D341Med (cell line): ENCODE data around the gene ILKAP.

Experiments
- DNase-seq: peaks from one replicate; pipeline ENCODE4 v3.0.0; 2012; ENCODE audit warnings: low spot score

The ILKAP gene

DNA sequence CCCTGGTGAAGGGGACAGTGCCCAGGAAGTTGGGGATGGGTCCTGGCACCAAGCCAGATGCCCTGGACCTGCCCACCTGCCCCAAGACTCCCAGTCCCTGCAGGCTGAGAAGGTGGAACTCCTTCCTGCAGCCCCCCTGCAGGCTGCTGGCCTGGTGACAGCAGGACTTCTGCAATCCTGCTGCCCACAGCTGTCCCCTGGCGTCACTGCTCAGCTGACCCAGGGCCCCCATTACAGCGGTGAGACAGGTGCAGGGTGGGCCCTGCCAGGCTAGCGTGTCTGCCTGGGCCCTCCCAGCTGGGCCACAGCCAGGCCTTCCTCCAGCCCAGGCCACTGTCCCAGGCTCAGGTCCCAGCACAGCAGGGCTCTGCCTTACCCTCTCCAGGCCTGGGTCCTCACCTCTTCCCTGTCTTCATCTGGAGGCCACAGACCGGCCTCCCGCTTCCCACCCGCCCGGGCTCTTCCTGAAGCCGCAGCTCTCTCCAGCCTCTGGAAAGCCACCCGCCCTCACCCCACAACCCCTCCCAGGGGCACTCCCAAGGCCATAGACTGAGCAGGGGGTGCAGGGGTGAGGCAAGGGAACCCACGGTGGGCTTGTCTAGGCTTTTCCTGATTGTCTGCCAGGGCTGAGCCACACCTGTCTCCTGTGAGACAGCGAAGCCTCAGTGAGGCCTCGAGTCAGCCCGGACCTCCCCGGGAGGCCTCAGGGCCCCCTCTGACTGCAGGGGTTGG, 53.5 kb downstream of the ILKAP start:
- DNase-seq = no peak

- no peak for DNase-seq
Measured at GRCh38 chr2:238148981-238149380, 54.5 kb downstream of the ILKAP start.

DNA sequence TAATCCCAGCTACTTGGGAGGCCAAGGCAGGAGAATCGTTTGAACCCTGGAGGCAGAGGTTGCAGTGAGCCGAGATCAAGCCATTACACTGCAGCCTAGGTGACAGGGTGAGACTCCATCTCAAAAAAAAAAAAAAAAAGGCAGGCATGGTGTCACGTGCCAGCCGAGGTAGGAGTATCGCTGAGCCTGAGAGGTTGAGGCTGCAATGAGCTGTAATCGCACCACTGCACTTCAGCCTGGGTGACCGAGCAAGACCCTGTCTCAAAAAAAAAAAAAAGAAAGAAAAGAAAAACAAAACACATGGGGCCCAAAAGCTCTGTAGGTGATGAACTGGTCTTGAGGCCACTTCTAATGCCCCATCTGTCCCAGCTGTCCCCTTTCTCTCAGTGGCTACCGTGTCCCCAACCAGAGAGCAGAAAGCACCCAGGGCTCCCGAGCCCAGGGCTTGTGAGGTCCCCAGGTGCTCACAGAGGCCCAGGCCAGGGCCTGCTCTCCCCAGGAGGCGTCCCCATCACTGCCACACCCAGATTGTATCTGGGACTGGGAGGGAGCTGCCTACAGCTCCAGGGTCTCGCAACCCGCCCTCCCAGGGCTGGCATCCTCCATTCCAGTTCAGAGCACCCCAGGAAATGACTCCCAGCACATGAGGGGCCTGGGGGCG, 56.5 kb downstream of the ILKAP start:
- DNase-seq = no peak

DNA sequence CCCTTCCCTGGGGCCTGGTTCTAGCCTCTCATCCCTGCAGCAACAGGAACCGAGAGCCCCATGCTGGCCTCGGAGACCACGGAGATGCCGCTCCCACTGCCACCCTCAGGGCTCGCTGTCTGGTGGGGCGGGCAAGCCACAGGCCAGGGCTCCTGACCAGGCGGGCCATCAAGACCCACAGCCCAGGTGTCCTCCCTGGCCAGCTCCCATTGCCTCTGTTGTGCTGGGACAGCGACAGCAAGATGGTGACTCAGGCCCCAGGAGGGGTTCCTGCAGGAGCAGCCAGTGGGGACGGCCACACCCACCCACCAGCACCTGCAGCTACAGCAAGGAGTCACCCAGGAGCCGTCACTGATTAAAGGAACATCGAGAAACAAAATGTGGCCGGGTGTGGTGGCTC, 57.6 kb downstream of the ILKAP start:
- no peak for DNase-seq

- DNase-seq = no peak
Measured at GRCh38 chr2:238145046-238145445, 58.4 kb downstream of the ILKAP start.

DNA sequence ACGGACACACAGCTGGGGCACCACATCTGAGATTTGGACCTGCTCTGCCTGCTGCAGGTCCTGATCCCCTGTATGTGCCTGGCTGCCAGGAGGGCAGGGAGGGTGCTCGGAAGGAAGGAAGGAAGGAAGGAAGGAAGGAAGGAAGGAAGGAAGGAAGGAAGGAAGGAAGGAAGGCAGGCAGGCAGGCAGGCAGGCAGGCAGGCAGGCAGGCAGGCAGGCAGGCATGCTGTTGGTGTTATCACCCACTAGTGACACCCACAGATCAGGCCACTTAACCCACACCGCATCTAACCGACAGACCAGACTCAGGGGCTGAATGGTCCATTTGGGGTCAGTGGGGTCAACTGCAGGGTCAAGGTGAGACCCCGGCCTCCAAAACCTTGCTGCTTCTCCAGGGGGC, 59.2 kb downstream of the ILKAP start:
- DNase-seq = no peak

- no peak for DNase-seq
Measured at GRCh38 chr2:238143239-238143951, 60.1 kb downstream of the ILKAP start.

DNA sequence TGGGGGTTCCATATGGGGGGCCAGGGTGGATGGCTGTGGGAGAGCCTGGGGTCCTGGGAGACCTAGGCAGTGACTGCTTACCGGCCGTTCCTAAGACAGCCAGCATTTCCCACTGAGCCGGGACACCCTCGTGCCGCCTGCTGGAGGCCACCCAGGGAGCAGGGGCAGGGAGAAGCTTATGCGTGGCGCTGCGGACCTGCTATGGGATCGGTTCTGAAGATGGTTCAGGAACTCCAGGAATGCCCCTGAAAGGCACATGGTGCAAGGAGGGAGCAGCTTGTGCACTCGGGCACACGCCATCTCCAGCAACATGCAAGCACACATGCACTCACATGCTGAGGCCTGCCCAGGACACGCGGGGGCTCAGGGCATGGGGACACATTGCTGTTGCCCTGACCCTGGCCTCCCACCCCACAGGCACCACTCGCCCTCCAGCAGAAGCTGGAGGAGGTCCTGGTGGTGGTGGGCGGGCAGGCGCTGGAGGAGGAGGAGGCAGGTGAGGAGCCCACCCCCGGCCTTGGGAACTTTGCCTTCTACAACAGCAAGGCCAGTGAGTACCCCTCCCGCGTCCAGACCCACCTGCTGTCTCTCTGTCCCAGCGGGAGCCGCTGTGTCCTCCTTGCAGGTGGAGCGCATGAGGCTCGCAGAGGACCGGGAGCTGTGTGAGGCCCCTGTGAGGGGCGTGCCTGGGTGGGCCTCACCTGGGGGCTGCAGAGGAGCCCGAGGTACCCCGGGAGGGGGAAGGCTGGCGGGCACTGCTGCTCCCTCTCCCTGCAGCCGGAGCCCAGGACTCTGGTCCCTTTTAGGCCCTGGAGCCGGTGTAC, 60.9 kb downstream of the ILKAP start:
- DNase-seq = no peak

DNA sequence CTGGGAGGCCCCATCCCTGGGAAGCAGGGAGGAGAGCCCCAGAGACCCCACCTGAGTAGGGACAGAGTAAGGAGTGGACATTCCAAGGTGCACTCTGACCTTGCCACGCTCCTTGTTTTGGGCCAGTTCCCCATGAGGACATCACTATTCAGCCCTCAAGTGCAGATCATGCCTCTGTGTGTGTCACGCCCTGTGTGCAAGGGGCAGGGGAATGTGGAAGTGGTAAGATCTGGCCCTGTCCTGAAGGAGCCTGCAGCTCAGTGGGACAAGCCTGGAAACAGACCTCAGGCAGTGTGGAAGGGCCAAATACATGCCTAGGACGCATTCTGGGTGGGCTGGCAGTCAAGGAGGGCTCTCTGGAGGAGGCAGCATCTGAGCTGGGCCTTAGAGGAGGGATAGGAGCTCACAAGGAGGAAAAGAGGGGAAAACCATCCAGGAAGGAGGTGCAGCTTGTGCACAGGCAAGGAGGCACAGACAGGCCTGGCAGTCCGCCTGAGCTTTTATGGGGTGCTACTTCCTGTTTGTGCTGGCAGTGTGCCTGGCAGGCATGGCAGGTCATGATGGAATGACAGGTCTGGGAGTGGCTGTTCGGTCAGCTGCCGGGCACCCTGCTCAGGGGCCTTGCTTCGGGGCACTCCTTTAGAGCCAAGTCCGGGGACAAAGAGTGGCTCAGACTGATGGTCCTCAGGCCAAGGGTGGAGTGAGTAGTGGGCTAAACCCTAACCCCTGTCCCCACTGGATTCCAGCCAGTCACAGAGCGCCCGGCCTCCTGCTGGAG, 61.8 kb downstream of the ILKAP start:
- DNase-seq = no peak

DNA sequence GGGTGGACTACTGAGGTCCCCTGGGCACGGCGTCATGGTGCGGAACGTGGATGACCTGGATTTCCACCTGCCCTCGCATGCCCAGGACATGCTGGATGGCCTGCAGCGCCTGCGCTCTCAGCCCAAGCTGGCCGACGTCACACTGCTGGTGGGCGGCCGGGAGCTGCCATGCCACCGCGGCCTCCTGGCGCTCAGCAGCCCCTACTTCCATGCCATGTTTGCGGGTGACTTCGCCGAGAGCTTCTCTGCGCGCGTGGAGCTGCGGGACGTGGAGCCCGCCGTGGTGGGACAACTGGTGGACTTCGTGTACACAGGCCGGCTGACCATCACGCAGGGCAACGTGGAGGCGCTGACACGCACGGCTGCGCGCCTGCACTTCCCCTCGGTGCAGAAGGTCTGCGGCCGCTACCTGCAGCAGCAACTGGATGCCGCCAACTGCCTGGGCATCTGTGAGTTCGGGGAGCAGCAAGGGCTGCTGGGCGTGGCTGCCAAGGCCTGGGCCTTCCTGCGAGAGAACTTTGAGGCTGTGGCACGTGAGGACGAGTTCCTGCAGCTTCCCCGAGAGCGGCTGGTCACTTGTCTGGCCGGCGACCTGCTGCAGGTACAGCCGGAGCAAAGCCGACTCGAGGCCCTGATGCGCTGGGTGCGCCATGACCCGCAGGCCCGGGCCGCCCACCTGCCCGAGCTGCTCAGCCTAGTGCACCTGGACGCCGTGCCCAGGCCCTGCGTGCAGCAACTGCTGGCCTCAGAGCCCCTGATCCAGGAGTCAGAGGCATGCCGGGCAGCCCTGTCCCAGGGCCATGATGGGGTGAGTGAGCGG, 62.6 kb downstream of the ILKAP start:
- DNase-seq = no peak

GRCh38 chr2:238140040-238140439, 63.5 kb downstream of the ILKAP start:
- DNase-seq = no peak

- DNase-seq = no peak
Measured at GRCh38 chr2:238139196-238140039, 64.1 kb downstream of the ILKAP start.

DNA sequence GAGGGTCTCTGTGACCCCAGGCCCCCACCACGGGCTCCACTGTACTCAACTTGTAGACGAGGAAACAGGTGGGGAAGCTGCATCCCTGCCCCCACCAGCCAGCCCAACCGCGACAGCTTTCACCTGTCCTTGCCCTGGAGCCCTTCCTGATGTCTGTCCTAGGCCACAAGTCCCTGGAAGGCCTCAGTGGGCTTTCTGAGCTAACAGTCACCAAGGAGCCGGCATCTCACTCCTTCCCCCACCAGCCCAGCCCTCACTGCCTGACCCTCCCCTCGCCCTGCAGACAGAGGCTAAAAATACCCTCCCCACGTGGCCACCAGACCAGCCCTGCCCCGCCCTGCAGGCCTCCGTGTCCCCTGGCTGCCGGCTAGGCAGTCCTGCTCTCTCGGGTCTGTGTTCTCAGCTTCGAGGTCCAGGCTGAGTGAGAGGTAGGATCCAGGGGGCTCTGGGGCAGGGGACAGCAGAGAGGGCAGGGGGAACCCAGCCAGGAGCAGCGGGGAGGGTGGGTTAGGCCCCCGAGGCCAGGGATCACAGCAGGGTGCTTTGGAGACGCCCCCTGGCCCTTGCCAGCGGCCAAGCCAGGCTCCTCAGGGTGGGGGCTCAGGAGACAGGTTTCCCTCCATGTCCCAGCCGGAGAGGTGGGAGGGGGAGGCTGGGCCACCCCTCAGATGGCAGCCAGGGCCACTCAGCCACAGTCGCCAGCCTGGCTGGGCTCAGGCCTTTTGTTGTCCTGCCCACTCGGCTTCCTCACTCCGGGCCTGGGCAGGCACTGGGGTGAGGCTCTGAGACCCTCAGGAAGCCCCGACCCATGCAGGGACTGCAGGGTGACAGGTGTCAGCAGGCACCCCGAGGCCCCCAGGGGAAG, 64.9 kb downstream of the ILKAP start, which contains the start of gene KLHL30:
TSS of gene KLHL30 (plus strand) at position 338 of the 865 bp plus-strand sequence. CDS start 2,087 bp downstream, outside the sequence.
- DNase-seq = no peak

DNA sequence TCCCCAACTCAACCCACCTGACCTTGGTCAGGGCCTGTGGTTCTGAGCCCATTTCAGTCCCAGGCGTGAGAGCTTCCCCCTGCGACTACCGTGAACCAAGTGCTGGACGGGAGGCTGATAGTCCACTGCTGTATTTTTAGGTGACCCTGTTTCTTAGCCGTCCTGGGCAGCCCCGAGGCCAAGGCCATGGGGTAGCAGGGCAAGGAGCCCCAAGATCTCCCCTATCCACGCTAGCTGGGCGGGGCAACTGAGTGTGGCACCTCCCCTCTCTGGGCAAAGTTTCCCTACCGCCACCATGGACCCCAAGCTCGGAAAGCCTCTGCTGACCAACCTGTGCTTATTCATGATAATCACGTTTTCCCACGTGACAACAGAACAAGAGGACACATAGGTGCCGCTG, 65.6 kb downstream of the ILKAP start:
- DNase-seq = no peak

- no peak for DNase-seq
Measured at GRCh38 chr2:238136820-238137537, 66.5 kb downstream of the ILKAP start.

- no peak for DNase-seq
Measured at GRCh38 chr2:238135601-238136150, 67.8 kb downstream of the ILKAP start.

GRCh38 chr2:238134393-238134785, 69.1 kb downstream of the ILKAP start:
- no peak for DNase-seq
